OCI-LY7 (cell line): ENCODE results near the gene APPL2. TPM values are rescaled to one million over a fixed set of nuclear protein-coding genes. Genes with fewer than 3 reads are reported as not detected.

ENCODE experiments used
- BruUV-seq: library from RNA; stranded (reverse); fragments of 400-500 nt; replicated peaks from 2 replicates; lab custom pipeline; 2021; lab: Mats Ljungman, UMichigan
- CTCF ChIA-PET: fragments of 300-600 bp; sonication (Branson Sonifier 250); formaldehyde crosslinking; loops from one replicate; lab custom pipeline; 2022; ENCODE audit warnings: antibody characterized with exemption; ENCODE audit not compliant: unreplicated experiment; lab: Charles Lee
- POLR2A ChIA-PET: fragments of 300-600 bp; sonication (Branson Sonifier 250); formaldehyde crosslinking; loops from one replicate; lab custom pipeline; 2022; ENCODE audit warnings: antibody characterized with exemption; lab: Charles Lee
- DNase-seq: peaks from one replicate; pipeline ENCODE4 v3.0.0-alpha.2; 2015; ENCODE audit warnings: low spot score
- H2AFZ ChIP-seq: fragments of 200-600 bp; sonication (generic), shearing (Covaris generic); 2 replicates; pipeline ENCODE4 v1.6.1; 2014; ENCODE audit warnings: mild to moderate bottlenecking, antibody characterized with exemption, low read length, moderate library complexity
- H3K27ac ChIP-seq: fragments of 200-600 bp; sonication (generic); 2 replicates; pipeline ENCODE4 v1.5.1; 2014; ENCODE audit warnings: mixed run types, low read depth, mild to moderate bottlenecking, moderate library complexity, low read length, inconsistent platforms; ENCODE audit not compliant: poor library complexity, severe bottlenecking
- H3K36me3 ChIP-seq: fragments of 200-600 bp; sonication (generic); 2 replicates; pipeline ENCODE4 v1.6.1; 2014; ENCODE audit warnings: mild to moderate bottlenecking, antibody characterized with exemption, low read length, moderate library complexity, mixed read lengths; ENCODE audit not compliant: insufficient read depth
- H3K4me1 ChIP-seq: fragments of 200-600 bp; sonication (generic); 2 replicates; pipeline ENCODE4 v1.5.1; 2014; ENCODE audit warnings: mild to moderate bottlenecking, low read length; ENCODE audit not compliant: insufficient read depth, poor library complexity, severe bottlenecking
- H3K4me2 ChIP-seq: fragments of 200-600 bp; sonication (generic); 2 replicates; pipeline ENCODE4 v1.6.1; 2014; ENCODE audit warnings: mild to moderate bottlenecking, low read length
- H3K4me3 ChIP-seq: fragments of 200-600 bp; sonication (generic); 2 replicates; pipeline ENCODE4 v1.5.1; 2014; ENCODE audit warnings: mild to moderate bottlenecking, low read depth, low read length; ENCODE audit not compliant: poor library complexity, severe bottlenecking
- H3K79me2 ChIP-seq: fragments of 200-600 bp; sonication (generic); 2 replicates; pipeline ENCODE4 v1.6.1; 2016; ENCODE audit warnings: low read depth, mild to moderate bottlenecking, low read length, moderate library complexity, mixed read lengths; ENCODE audit not compliant: insufficient read depth
- H3K9me2 ChIP-seq: fragments of 200-600 bp; sonication (generic); 2 replicates; pipeline ENCODE4 v1.6.1; 2016; ENCODE audit warnings: mild to moderate bottlenecking, low read length, mixed read lengths; ENCODE audit not compliant: insufficient read depth
- H3K9me3 ChIP-seq: fragments of 200-600 bp; sonication (generic); 2 replicates; pipeline ENCODE4 v1.6.1; 2014; ENCODE audit warnings: mild to moderate bottlenecking, mixed run types, low read length, mixed read lengths
- H4K20me1 ChIP-seq: fragments of 200-600 bp; sonication (generic); 2 replicates; pipeline ENCODE4 v1.6.1; 2014; ENCODE audit warnings: mild to moderate bottlenecking, antibody characterized with exemption, low read length, moderate library complexity, mixed read lengths; ENCODE audit not compliant: insufficient read depth
- EZH2phosphoT487 ChIP-seq: fragments of 200-600 bp; sonication (generic); IDR thresholded peaks from 2 replicates; pipeline ENCODE4 v1.6.1; 2018; ENCODE audit warnings: low read depth, borderline replicate concordance, mild to moderate bottlenecking, mixed run types, antibody characterized with exemption, low read length, moderate library complexity, mixed read lengths
- intact Hi-C: fragments of 100-400 bp; cut with micrococcal nuclease; formaldehyde crosslinking; loops from one replicate; pipeline ENCODE4 v1.10.0; 2022; ENCODE audit not compliant: unreplicated experiment
- total RNA-seq, 2 experiments: library from RNA; depleted of rRNA in 1 of 2; stranded (reverse); fragments of >200 nt in 1 of 2; shearing (Covaris generic) in 1 of 2; gene quantifications; 2 replicates each; pipeline ENCODE4 v1.2.3, GENCODE V29; 2014 to 2022
- TF ChIP-seq, protein P1 (sequence below): fragments of 200-600 bp; sonication (generic); conservative IDR thresholded peaks from 2 replicates; pipeline ENCODE4 v1.5.1; 2014; ENCODE audit warnings: mild to moderate bottlenecking, antibody characterized with exemption, low read length, moderate library complexity, mixed read lengths

The APPL2 gene
- total RNA-seq, 2 experiments from 2014 or later, result 18.8 to 29.1 TPM

- Histone ChIP-seq H3K4me1 (peaks cover 11% of the 10 kb centered on the region), H3K36me3 (no peaks in the 10 kb centered on the region), H3K27ac (no peak overlapping the region), H4K20me1 (no peaks in the 10 kb centered on the region), H3K4me2 (no peak overlapping the region), H2AFZ (no peak overlapping the region), H3K79me2 (no peaks in the 10 kb centered on the region), H3K9me2 (no peaks in the 10 kb centered on the region), H3K4me3 (no peak overlapping the region), H3K9me3 (no peaks in the 10 kb centered on the region; the same call in 1 of the 2 replicates)
- DNase-seq, result no peak
- CTCF ChIA-PET, result interaction anchor here (0.6 kb wide), 1 partner anchor 132 kb away, joined by 3 read pairs; no protein-coding TSS in a partner anchor
- intact Hi-C loops, result no loop called here
- TF ChIP-seq, protein P1, sequence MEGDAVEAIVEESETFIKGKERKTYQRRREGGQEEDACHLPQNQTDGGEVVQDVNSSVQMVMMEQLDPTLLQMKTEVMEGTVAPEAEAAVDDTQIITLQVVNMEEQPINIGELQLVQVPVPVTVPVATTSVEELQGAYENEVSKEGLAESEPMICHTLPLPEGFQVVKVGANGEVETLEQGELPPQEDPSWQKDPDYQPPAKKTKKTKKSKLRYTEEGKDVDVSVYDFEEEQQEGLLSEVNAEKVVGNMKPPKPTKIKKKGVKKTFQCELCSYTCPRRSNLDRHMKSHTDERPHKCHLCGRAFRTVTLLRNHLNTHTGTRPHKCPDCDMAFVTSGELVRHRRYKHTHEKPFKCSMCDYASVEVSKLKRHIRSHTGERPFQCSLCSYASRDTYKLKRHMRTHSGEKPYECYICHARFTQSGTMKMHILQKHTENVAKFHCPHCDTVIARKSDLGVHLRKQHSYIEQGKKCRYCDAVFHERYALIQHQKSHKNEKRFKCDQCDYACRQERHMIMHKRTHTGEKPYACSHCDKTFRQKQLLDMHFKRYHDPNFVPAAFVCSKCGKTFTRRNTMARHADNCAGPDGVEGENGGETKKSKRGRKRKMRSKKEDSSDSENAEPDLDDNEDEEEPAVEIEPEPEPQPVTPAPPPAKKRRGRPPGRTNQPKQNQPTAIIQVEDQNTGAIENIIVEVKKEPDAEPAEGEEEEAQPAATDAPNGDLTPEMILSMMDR, result no peak
- TF ChIP-seq EZH2phosphoT487, result no peak
- POLR2A ChIA-PET, result interaction anchor here (0.7 kb wide), 1 partner anchor 540 kb away, joined by 3 read pairs; no protein-coding TSS in a partner anchor
- BruUV-seq, result no TSS peak
These were observed 20.0 kb upstream of the APPL2 start for GRCh38 chr12:105256011-105256410.

DNA sequence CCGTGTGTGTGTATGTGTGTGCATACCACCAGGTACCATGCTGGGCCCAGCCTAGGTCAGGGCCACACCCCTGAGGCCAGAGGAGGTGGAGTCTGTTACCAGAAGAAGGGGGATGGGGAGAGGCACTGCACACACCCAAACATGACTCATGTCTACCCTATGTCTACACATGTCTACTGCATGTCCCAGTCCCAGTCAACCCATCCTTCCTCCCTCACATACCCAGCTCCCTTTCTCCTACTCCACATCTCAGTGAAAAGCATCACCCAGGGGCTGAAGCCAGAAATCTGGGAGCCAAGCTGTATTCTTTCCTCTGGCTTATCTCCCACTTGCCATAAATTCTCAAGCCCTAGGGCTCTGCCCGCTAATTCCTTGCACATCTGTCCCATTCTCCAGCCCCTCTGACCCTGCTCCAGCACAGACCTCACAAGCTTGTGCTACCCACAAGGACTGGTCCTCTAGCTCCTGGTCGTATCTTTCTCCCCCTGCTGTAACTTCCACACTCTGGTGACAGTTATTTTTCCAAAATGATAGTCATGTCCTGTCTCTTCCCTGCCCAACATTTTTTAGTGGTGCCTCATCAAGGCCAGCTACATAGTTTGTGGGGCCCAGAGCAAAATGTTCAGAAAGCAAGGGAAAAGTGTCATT lies 18.0 kb upstream of the APPL2 start:
- no peak overlapping the region for H3K4me2 ChIP-seq

More for the DNA sequence above, 18.0 kb upstream of the APPL2 start:
- Histone ChIP-seq H3K9me3 (no peaks in the 10 kb centered on the region), H3K36me3 (no peaks in the 10 kb centered on the region), H4K20me1 (no peaks in the 10 kb centered on the region), H2AFZ (no peak overlapping the region), H3K9me2 (no peaks in the 10 kb centered on the region), H3K4me1 (no peaks in the 10 kb centered on the region), H3K27ac (no peak overlapping the region), H3K79me2 (no peaks in the 10 kb centered on the region), H3K4me3 (no peak overlapping the region)
- ChIA-PET POLR2A (interaction anchor here (1.1 kb wide), 1 partner anchor 13 kb away, joined by 3 read pairs; no protein-coding TSS in a partner anchor), CTCF (no interaction called here)
- TF ChIP-seq, protein P1, result no peak
- no peak for TF ChIP-seq EZH2phosphoT487
- intact Hi-C loops, result no loop called here
- no peak for DNase-seq
- BruUV-seq, result no TSS peak
